M059J (cell line): Measurements from ENCODE around the gene VPS33A. TPM values are rescaled to one million over a fixed set of nuclear protein-coding genes. Genes with fewer than 3 reads are reported as not detected.
"Not testable (repeated sequence)": the region's sequence is repeated elsewhere in the genome, so short reads cannot be mapped to it uniquely, and the experiment has no call there.

ENCODE experiments used
- DNase-seq: peaks from one replicate; pipeline ENCODE4 v3.0.0-alpha.2; 2012; ENCODE audit warnings: low read depth
- total RNA-seq: library from RNA; depleted of rRNA; stranded (reverse); fragments of >200 nt; shearing (Covaris generic); gene quantifications from 2 replicates; pipeline ENCODE4 v1.2.3, GENCODE V29; 2014; rRNA removed

The VPS33A gene
- 20.5 and 26.2 TPM in 2 replicates for total RNA-seq

GRCh38 chr12:122266230-122266901 is at the start of gene VPS33A:
Gene VPS33A (minus strand): TSS chr12:122266494. CDS start chr12:122266408, 86 bp downstream.
- DNase-seq: peak; percentile 95

- peak; percentile 68 for DNase-seq
Observed at GRCh38 chr12:122312926-122313325, 46.6 kb upstream of the VPS33A start.

GRCh38 chr12:122311696-122312095 is 45.4 kb upstream of the VPS33A start:
- no peak for DNase-seq

- no peak for DNase-seq
Observed at GRCh38 chr12:122310626-122311333, 44.5 kb upstream of the VPS33A start.

- DNase-seq: no peak
Observed at GRCh38 chr12:122309564-122310121, 43.3 kb upstream of the VPS33A start.

- no peak for DNase-seq
Observed at GRCh38 chr12:122308811-122309210, 42.5 kb upstream of the VPS33A start.

- DNase-seq: no peak
Observed at GRCh38 chr12:122306407-122306806, 40.1 kb upstream of the VPS33A start.

GRCh38 chr12:122304924-122305323 is 38.6 kb upstream of the VPS33A start:
- peak; percentile 38 for DNase-seq

- DNase-seq: no peak
Observed at GRCh38 chr12:122303068-122303467, 36.8 kb upstream of the VPS33A start.

GRCh38 chr12:122298071-122298748 is 31.9 kb upstream of the VPS33A start:
- DNase-seq: no peak

GRCh38 chr12:122297494-122297893 is 31.2 kb upstream of the VPS33A start:
- DNase-seq: no peak

GRCh38 chr12:122295877-122296276 is 29.6 kb upstream of the VPS33A start:
- DNase-seq: no peak

GRCh38 chr12:122293081-122293480 is 26.8 kb upstream of the VPS33A start:
- DNase-seq: no peak

- DNase-seq: no peak
Observed at GRCh38 chr12:122291431-122291830, 25.1 kb upstream of the VPS33A start.

- DNase-seq: no peak
Observed at GRCh38 chr12:122283680-122284079, 17.4 kb upstream of the VPS33A start.

- DNase-seq: peak; percentile 83
Observed at GRCh38 chr12:122282061-122282460, 15.8 kb upstream of the VPS33A start.

- DNase-seq: no peak
Observed at GRCh38 chr12:122276242-122276641, 9.9 kb upstream of the VPS33A start.

GRCh38 chr12:122275459-122275858 is 9.2 kb upstream of the VPS33A start:
- DNase-seq: no peak

- DNase-seq: peak; percentile 38
Observed at GRCh38 chr12:122265886-122266229, 436 bp downstream of the VPS33A start.

- peak; percentile 4 for DNase-seq
Observed at GRCh38 chr12:122265476-122265875, 818 bp downstream of the VPS33A start.

GRCh38 chr12:122260735-122261134 is 5.6 kb downstream of the VPS33A start:
- DNase-seq: not testable (repeated sequence)

GRCh38 chr12:122258939-122259338 is 7.4 kb downstream of the VPS33A start:
- not testable (repeated sequence) for DNase-seq
